PC-9 (cell line): ENCODE measurements around the gene IP6K1. TPM values are rescaled to one million over a fixed set of nuclear protein-coding genes. Genes with fewer than 3 reads are reported as not detected.
"Not testable (repeated sequence)": the region's sequence is repeated elsewhere in the genome, so short reads cannot be mapped to it uniquely, and the experiment has no call there.

Source experiments
- BruUV-seq: library from RNA; stranded (reverse); fragments of 400-500 nt; replicated peaks from 2 replicates; lab custom pipeline; 2021; lab: Mats Ljungman, UMichigan
- CTCF ChIA-PET: fragments of 300-600 bp; sonication (Branson Sonifier 250); formaldehyde crosslinking; loops from one replicate; lab custom pipeline; 2022; ENCODE audit warnings: antibody characterized with exemption; lab: Charles Lee
- POLR2A ChIA-PET: fragments of 300-600 bp; sonication (Branson Sonifier 250); formaldehyde crosslinking; loops from one replicate; lab custom pipeline; 2022; ENCODE audit warnings: antibody characterized with exemption; ENCODE audit not compliant: unreplicated experiment; lab: Charles Lee
- DNase-seq, 2 experiments: peaks; one replicate each; pipeline versions ENCODE4 v3.0.0 to v3.0.0-alpha.2; 2015 to 2022; ENCODE audit warnings: mixed read lengths in 1 of 2
- H2AFZ ChIP-seq: fragments of 200-600 bp; sonication (generic); 2 replicates; pipeline ENCODE4 v1.8.1; 2017; ENCODE audit warnings: antibody characterized with exemption
- H3F3A ChIP-seq: fragments of 200-600 bp; sonication (generic); 2 replicates; pipeline ENCODE4 v1.8.1; 2017; ENCODE audit warnings: antibody characterized with exemption, mild to moderate bottlenecking, low read depth; ENCODE audit not compliant: insufficient read depth
- H3K27ac ChIP-seq: fragments of 200-600 bp; sonication (generic); 2 replicates; pipeline ENCODE4 v1.6.1; 2016; ENCODE audit warnings: mixed run types
- H3K27me3 ChIP-seq: fragments of 200-600 bp; sonication (generic); 2 replicates; pipeline ENCODE4 v1.6.1; 2016; ENCODE audit warnings: low read depth, mixed run types; ENCODE audit not compliant: insufficient read depth
- H3K36me3 ChIP-seq: fragments of 200-600 bp; sonication (generic); 2 replicates; pipeline ENCODE4 v1.6.1; 2016; ENCODE audit warnings: low read depth, mixed run types
- H3K4me1 ChIP-seq: fragments of 200-600 bp; sonication (generic); replicated peaks from 2 replicates; pipeline ENCODE4 v1.6.1; 2016; ENCODE audit warnings: mixed run types; ENCODE audit not compliant: insufficient read depth
- H3K4me2 ChIP-seq: fragments of 200-600 bp; sonication (generic); 2 replicates; pipeline ENCODE4 v1.6.1; 2017; ENCODE audit warnings: mixed run types
- H3K4me3 ChIP-seq: fragments of 200-600 bp; sonication (generic); 2 replicates; pipeline ENCODE4 v1.6.1; 2016; ENCODE audit warnings: mixed run types
- H3K79me2 ChIP-seq: fragments of 200-600 bp; sonication (generic); 2 replicates; pipeline ENCODE4 v1.6.1; 2017; ENCODE audit warnings: low read depth, mixed run types
- H3K9me2 ChIP-seq: fragments of 200-600 bp; sonication (generic); 2 replicates; pipeline ENCODE4 v1.8.1; 2017; ENCODE audit warnings: mild to moderate bottlenecking; ENCODE audit not compliant: insufficient read depth
- H3K9me3 ChIP-seq: fragments of 200-600 bp; sonication (generic); 2 replicates; pipeline ENCODE4 v1.8.1; 2016; ENCODE audit warnings: low read depth; ENCODE audit not compliant: insufficient read depth
- H4K20me1 ChIP-seq: fragments of 200-600 bp; sonication (generic); 2 replicates; pipeline ENCODE4 v1.8.1; 2017; ENCODE audit not compliant: insufficient read depth
- CTCF ChIP-seq: fragments of 200-600 bp; sonication (generic); conservative IDR thresholded peaks from 2 replicates; pipeline ENCODE4 v1.6.1; 2017; ENCODE audit warnings: mixed run types, antibody characterized with exemption, mild to moderate bottlenecking, moderate library complexity
- EZH2 ChIP-seq: fragments of 200-600 bp; sonication (generic); IDR thresholded peaks from 2 replicates; pipeline ENCODE4 v1.8.0; 2017; ENCODE audit warnings: antibody characterized with exemption, low read depth
- intact Hi-C: fragments of 100-400 bp; cut with micrococcal nuclease; formaldehyde crosslinking; loops from one replicate; pipeline ENCODE4 v1.10.0; 2022; ENCODE audit not compliant: unreplicated experiment
- total RNA-seq: library from RNA; stranded (reverse); gene quantifications from 2 replicates; pipeline ENCODE4 v1.2.3, GENCODE V29; 2021

The IP6K1 gene
- total RNA-seq, 1 experiment from 2014 or later: 32.9 TPM

GRCh38 chr3:49779358-49780079, 6.8 kb downstream of the IP6K1 start:
- Histone ChIP-seq H3K9me3 (no peaks in the 10 kb centered on the region), H3K4me1 (no peaks in the 10 kb centered on the region), H3K4me3 (no peak overlapping the region), H3K79me2 (peaks cover 34% of the 10 kb centered on the region), H3K9me2 (no peaks in the 10 kb centered on the region), H2AFZ (no peak overlapping the region), H3K27ac (no peak overlapping the region), H4K20me1 (peaks cover 14% of the 10 kb centered on the region), H3K27me3 (no peaks in the 10 kb centered on the region), H3K36me3 (no peaks in the 10 kb centered on the region), H3F3A (no peaks in the 10 kb centered on the region; the same call in 1 of the 2 replicates), H3K4me2 (no peak overlapping the region)
- TF ChIP-seq EZH2 (no peak), CTCF (no peak)
- POLR2A ChIA-PET: interaction anchor here (0.6 to 0.8 kb wide), 2 partner anchors 23 to 1279 kb away, joined by 10 to 13 read pairs; no protein-coding TSS in a partner anchor
- CTCF ChIA-PET: interaction anchor here (0.5 kb wide), 1 partner anchor 205 kb away, joined by 5 read pairs; no protein-coding TSS in a partner anchor
- BruUV-seq: no TSS peak
- DNase-seq: no peak
- intact Hi-C loops: no loop called here

GRCh38 chr3:49776101-49776500, 10.2 kb downstream of the IP6K1 start:
- H2AFZ ChIP-seq, H3K4me1 ChIP-seq, CTCF ChIA-PET, H3K27ac ChIP-seq, H3K9me2 ChIP-seq, H3K27me3 ChIP-seq, H3K4me3 ChIP-seq, POLR2A ChIA-PET, BruUV-seq, intact Hi-C loops, DNase-seq, H3F3A ChIP-seq, H3K36me3 ChIP-seq, H3K4me2 ChIP-seq, H3K9me3 ChIP-seq: not testable (repeated sequence)
- Histone ChIP-seq H4K20me1 (peaks cover 22% of the 10 kb centered on the region), H3K79me2 (peaks cover 37% of the 10 kb centered on the region)

GRCh38 chr3:49775538-49775937, 10.8 kb downstream of the IP6K1 start:
- H3K4me3 ChIP-seq: no peak overlapping the region
- H3K36me3 ChIP-seq: no peaks in the 10 kb centered on the region
- no peak overlapping the region for H3K27ac ChIP-seq
- BruUV-seq: no TSS peak
- no peaks in the 10 kb centered on the region for H3K9me2 ChIP-seq
- H3K27me3 ChIP-seq: no peaks in the 10 kb centered on the region
- H3K4me1 ChIP-seq: no peaks in the 10 kb centered on the region
- H3K4me2 ChIP-seq: no peak overlapping the region
- peaks cover 35% of the 10 kb centered on the region for H3K79me2 ChIP-seq
- TF ChIP-seq EZH2 (no peak), CTCF (no peak)
- peaks cover 24% of the 10 kb centered on the region for H4K20me1 ChIP-seq
- CTCF ChIA-PET: no interaction called here
- intact Hi-C loops: no loop called here
- no peak overlapping the region for H2AFZ ChIP-seq
- H3F3A ChIP-seq: no peaks in the 10 kb centered on the region
- no peak for DNase-seq
- POLR2A ChIA-PET: no interaction called here
- no peaks in the 10 kb centered on the region for H3K9me3 ChIP-seq
